GM18909 (cell line): ENCODE measurements around the gene PIGU.

ENCODE experiments used
- ATAC-seq: cut with Tn5 transposase; IDR thresholded peaks from one replicate; pipeline ENCODE4 v1.9.1; 2021; ENCODE audit warnings: mild to moderate bottlenecking; ENCODE audit not compliant: unreplicated experiment, poor library complexity

PIGU gene

DNA sequence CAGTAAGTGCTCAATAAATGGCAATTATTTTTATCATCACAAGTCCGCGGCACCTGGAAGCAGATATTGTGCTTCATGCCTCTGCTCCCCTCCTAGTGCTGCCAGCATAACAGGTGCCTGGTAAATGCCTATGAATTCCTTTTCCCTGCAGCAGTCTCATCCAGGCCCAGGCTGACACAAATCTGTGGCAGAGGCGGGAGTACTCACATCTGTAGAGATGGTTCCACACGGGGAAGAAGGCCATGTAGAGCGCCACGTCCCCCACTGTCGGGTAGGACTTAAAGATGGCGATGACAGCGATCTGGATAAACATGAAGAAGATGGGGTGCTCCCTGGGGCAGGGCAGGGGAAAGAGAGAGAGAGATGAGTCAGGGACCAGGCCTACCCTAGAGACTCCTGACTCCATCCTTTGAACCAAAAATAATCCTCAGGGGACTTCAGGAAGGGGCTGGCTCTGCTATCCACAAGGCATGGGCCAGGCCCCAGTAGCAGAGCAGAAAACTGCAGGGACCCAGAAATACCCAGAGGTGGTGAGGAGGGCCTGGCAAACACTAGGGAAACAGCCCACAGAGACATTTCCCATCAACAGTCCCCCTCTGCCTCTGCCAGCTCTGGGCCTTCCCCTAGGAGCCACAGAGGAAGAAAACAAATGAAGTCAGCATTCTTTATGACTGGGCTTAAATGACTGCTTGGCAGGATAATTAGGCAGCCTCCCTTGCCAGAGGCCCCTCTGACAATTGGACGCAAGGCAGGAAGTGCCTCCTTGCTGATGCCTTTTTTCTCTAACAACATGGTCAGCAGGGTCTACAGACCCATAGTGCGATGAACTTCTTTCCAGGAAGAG lies 95.3 kb downstream of the PIGU start:
- ATAC-seq: no peak

DNA sequence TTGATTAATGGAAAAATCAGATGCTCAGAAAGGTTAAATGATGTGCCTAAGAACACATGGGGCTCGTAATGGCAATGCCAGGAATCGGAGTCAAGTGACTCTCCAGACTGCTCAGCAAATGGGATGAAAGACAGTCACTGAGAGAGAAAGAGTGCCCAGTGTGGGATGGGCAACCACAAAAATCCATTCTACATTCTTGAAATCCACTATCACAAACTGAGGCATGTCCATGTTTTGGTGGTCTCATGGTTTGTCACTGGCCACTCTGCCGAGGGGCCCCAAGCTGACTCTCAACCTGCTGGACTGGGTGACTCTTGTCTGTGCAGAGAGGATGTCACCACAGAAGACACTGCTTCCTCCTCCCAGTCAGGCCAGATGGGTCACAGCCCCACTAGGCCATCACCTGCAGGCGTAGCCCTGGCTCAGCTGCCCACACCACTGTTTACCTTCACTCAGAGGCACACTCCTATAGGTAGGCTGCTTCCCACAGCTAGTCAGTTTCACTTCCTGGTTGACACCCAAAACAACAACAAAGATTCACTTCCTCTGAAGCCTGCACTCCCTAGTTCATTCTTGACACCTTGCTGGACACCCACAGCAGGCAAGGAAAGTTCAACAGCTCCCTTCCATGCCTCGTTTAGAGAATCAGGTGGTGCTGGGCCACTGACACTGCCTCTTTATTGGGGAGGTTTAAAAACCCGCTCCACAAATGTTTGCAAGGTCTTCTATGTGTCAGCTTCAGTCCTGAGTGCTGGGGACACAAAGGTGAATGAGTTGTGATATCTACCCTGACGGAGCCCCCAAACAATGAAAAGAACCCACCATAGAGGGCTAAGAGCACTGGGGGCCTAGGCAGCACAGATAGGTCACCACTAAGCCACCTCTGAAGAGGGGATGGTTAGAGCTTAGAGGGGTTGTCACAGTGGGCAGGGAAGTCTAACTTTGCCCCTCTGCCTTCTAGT lies 96.6 kb downstream of the PIGU start:
- ATAC-seq: peak; percentile 63

DNA sequence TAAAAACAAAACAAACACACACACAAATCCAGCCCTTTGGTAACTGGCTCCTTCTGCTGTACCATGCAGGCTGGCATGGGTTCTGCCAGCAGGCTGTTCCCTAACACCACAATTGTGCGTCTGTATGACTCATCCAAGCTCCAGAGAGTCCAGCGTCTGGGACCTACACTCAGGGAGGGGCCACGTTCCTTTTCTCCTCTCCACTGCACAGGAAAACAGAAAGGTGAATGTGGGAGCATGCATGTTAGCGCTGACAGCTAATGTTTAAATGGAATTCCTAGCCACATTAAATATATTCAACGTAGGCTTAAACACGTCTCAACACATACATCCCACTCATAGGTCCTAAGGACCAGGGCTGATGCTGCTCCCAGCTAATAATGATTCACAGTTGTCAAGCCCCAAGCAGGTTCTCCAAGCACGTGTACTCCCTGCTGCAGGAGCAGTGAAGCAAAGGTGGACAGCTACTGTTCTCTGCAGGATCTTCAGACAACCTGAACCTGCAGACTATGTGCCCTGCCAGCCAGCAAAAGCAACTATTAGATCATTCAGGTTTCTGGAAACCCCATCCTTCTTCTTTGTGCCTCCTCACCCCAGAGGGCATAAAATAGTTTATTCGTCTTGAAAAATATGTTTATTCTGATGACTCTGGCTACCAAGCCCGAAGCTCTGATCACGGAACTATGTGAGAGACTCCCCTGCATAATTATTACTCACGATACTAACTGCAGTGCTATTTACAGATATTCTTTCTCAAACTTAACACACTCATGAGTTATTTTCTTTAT lies 97.5 kb downstream of the PIGU start:
- ATAC-seq: no peak

DNA sequence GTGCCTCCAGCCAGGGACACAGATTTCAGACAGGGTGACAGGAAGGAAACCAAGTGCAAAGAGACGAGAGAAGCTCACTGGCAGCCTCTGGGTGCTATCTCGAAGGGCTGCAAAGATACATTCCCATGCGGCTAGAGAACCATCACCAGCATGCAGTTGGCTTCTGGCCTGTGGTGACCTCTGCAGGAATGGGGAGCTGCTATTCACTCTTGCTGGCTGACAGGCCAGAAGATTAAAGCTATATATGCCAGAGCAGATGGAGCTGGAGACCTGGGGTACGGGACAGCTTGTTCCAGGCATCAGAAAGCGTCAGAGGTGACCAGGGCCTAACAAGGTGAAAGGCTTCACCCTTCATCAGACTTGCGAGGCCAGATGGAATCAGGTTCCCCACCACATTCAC lies 98.4 kb downstream of the PIGU start:
- no peak for ATAC-seq

DNA sequence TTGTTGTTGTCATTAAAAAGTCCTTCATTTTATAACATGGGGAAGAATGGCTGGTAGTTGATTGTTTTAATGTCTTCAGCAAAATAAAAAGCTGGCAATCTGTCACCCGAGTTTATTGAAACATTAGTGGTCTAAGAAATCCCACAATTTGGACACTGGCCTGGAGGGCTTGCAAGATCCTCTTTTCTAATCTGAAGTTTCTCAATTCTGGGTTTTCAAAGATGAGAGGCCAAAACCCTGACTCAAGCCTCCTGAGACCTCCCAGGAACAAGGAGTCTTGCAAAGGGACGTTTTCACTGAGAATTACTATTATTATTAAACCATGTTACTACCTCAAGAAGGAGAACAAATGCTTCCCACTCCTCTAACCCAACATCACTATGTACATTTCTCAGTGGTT lies 98.9 kb downstream of the PIGU start:
- ATAC-seq: no peak

- ATAC-seq: no peak
Observed at GRCh38 chr20:34577061-34577460, 99.8 kb downstream of the PIGU start.

DNA sequence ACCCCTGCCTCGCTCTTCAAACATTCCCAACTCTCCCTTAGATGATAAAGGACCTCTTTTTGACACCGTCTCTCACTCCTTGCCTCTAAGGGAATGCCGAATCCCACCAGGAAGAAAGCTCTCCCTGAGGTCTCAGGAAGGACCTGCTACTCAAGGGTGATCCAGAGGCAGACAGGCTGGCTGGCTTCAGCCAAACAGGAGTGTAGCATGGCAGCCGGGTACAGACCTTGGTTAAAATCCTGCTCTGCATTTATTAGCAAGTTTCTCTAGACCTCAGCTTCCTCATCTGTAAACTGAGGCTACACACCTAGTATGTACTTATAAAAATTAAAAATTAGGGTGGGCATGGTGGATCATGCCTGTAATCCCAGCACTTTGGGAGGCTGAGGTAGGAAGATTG lies 101.1 kb downstream of the PIGU start:
- ATAC-seq: no peak

DNA sequence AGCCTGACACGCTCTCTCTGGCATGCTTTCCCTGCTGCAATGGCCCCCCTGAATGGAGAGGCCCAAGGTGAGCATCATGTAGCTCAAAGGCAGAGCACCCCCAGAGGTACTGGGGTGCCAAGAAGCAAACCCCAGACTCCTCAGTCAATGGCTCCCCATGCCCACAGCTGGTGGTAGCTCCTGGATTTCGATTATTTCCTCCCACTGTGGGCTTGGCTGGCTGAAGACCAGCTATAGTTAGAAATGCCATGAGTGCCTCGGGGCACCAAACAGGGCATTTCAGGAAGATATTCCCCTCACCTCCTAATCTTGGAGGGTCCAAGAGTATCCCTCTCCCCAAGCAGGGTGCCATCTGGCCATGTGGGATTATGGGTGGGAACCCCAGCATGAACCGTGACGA lies 101.6 kb downstream of the PIGU start:
- ATAC-seq: no peak

- no peak for ATAC-seq
Observed at GRCh38 chr20:34574861-34575260, 102.0 kb downstream of the PIGU start.

DNA sequence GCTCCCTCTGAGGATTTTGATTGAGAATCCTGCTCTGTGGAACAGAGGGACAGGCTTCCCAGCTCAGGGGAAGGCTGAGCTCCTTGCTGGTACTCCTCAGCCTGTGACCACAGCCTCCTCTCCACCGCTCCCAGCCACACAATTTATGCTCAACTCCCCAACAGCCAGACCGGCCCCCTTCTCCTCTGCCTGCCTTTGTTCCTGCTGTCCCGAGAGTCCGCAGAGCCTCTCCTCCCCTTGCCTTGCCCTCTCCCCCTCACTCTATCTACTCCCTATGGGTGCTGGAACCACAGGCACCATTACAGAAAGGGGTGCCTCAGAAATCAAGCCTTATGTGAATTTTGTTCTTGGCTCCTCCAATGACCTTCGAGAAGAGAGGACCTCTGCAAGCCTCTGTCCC lies 102.5 kb downstream of the PIGU start:
- ATAC-seq: no peak

DNA sequence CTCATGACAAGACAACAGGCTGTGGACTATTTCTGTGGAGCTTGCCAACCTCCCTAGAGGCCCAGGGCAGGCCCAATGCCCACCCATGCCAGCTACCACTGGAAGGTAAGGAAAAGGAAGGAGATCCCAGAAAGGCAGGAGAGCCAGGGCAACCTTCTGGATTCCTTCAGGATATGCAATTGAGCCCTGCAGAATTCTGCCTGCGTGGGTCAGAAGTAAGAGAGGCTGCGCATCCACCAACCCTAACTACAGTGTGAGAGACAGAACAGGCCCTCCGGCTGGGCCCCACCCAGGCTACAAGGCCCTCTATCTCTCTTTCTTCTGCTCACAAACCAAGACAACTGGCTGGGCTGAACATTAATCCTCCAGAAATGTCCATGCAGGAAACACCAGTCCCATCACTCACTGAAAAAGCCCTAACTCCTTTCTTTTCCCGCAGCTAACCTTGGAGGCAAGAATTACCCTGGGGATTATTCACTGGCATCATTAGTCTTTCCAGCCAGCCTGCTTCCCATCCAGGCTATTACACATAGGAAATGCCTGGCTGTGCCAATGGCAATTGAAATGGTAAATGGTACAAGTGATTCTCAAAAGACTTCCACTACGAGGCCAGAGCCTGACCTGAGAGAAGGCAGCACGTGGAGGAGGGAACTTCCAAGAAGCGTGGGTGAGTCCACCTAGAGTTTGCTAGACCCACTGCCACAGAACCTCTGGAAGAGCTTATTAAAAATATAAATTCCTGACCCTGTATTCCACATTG lies 103.2 kb downstream of the PIGU start:
- ATAC-seq: no peak

GRCh38 chr20:34571753-34572152 lies 105.1 kb downstream of the PIGU start:
- no peak for ATAC-seq

- ATAC-seq: no peak
Observed at GRCh38 chr20:34570859-34571306, 106.0 kb downstream of the PIGU start.

- ATAC-seq: no peak
Observed at GRCh38 chr20:34569598-34569997, 107.3 kb downstream of the PIGU start.

DNA sequence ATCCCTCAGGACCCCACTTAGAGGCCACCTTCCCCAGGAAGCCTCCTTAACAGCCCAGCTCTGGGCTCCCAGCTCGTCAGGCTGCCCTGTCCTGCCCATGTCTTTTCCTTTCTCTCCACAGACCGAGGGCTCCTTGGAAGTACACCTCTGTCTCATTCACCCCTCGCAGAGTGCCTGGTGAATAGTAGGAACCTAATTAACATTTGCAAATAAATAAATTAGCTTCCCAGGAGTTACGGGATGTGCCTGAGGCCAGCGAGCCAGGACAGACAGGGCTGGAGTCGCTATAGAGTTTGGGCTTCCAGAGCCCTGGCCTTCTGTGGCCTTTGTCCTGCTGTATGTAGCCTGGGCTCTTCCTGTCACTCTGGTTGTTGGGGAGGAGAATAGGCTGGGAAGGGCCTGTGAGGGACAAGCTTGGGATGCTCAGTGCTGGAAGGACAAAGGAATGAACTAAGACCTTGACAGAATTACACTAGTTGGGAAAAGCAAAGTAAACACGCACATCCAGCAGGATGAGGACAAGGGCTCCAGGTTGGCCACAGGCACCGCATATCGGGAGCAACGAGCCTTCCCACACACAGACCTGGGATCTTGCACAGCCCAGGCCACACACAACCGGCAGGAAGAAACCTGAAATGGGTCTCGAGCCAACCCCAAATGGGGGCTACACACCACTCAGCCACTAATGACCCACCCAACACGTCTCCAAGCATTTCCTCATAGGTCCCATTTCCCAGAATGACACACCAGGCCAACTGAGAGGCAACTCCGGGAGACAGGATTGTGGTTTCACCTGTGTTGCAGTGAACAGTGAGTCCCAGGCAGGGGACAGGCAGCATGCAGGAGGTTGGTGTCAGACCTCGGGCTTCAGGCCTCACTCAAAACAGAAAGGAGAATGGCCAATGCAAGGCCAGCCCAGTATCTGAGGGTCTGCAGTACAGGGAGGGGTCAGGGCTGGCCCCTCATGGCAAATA lies 108.7 kb downstream of the PIGU start:
- ATAC-seq: no peak

- ATAC-seq: no peak
Observed at GRCh38 chr20:34566978-34567891, 109.7 kb downstream of the PIGU start.

- no peak for ATAC-seq
Observed at GRCh38 chr20:34564833-34565232, 112.1 kb downstream of the PIGU start.

- no peak for ATAC-seq
Observed at GRCh38 chr20:34562641-34563040, 114.3 kb downstream of the PIGU start.
